Testis (tissue), 3 donors: ENCODE results near the gene VPS26C. TPM values are rescaled to one million over a fixed set of nuclear protein-coding genes. Genes with fewer than 3 reads are reported as not detected.
A peak's percentile ranks its signal among the peaks of the same experiment; 100 is the strongest.

Experiments
- DNase-seq: peaks from one replicate; pipeline ENCODE4 v3.0.0-alpha.2; 2019
- H3K27ac ChIP-seq, 2 donors: fragments of 200-600 bp; sonication (generic); one replicate each; pipeline ENCODE4 v1.5.1; 2019
- H3K27me3 ChIP-seq: fragments of 200-600 bp; sonication (generic); one replicate; pipeline ENCODE4 v1.5.1; 2019
- H3K36me3 ChIP-seq: fragments of 200-600 bp; sonication (generic); one replicate; pipeline ENCODE4 v1.5.1; 2017; ENCODE audit warnings: low read depth; ENCODE audit errors: missing control alignments
- H3K4me1 ChIP-seq: fragments of 200-600 bp; sonication (generic); one replicate; pipeline ENCODE4 v1.5.1; 2019
- H3K4me3 ChIP-seq, 2 donors: fragments of 200-600 bp; sonication (generic); one replicate each; pipeline ENCODE4 v1.5.1; 2017 to 2019
- H3K9me3 ChIP-seq: fragments of 200-600 bp; sonication (generic); one replicate; pipeline ENCODE4 v1.5.1; 2017
- POLR2A ChIP-seq: fragments of 450-650 bp; IDR thresholded peaks from one replicate; pipeline ENCODE4 v1.6.1; 2017; ENCODE audit warnings: antibody characterized with exemption, mild to moderate bottlenecking, moderate library complexity
- WGBS, 2 donors: methylation state at CpG; one replicate each; pipeline ENCODE4 v1.1.5; 2018; 5-methylcytosine and 5-hydroxymethylcytosine counted together
- intact Hi-C: fragments of 100-400 bp; cut with DNase I; formaldehyde crosslinking; loops from one replicate; pipeline ENCODE4 v1.15.1; 2023; ENCODE audit warnings: low total_unique reads
- polyA plus RNA-seq: library from polyadenylated mRNA; stranded (reverse); fragments of 350-450 nt; fragmentation: Illumina TruSeq; extraction: RNeasy Lipid Tissue Mini Kit (QIAGEN cat#74804); gene quantifications from one replicate; pipeline ENCODE4 v1.2.3, GENCODE V29; 2014; ENCODE audit warnings: low read depth, low replicate concordance; ENCODE audit not compliant: insufficient read depth
- total RNA-seq, 2 donors: library from RNA; depleted of rRNA; stranded (reverse); fragments of >200 nt; gene quantifications; one replicate each; pipeline ENCODE4 v1.2.3, GENCODE V29; 2016
- TF ChIP-seq, protein P1 (sequence below), 3 experiments: fragments of 450-650 bp in 2 of 3; fragments of 200-600 bp in 1 of 3; sonication (generic) in 1 of 3; IDR thresholded peaks; one replicate each; pipeline ENCODE4 v1.5.1; 2016 to 2019; ENCODE audit warnings: antibody characterized with exemption in 3 of 3, mild to moderate bottlenecking in 2 of 3, moderate library complexity in 1 of 3

VPS26C gene
- total and polyA plus RNA-seq, 3 donors from 2014 or later, result 25.3 to 48.1 (median 46.5) TPM

DNA sequence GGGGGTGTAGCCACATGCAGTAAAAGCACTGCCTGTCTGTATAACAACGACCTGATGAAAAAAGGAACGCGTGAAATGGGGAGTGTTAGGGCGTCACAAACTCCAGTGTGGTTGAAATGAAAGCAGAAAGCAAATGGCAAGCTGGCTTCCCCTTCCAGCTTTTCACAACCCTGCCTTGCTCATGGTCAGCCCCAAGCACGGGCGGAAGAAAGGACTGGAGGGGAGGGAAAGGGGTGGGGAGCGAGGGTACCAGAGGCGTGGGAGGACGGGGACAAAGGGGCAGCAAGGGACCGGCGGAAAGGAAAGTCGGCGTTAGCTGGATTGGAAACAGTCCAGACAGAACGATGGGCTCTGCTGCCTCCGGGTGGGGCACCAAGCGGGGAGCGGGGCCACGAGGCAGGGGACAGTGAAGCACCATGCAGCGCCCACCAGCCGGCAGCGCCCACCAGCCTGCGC is 9.6 kb downstream of the VPS26C start:
- Histone ChIP-seq H3K36me3 (no peaks in the 10 kb centered on the region), H3K4me1 (no peaks in the 10 kb centered on the region), H3K27me3 (no peaks in the 10 kb centered on the region), H3K9me3 (no peaks in the 10 kb centered on the region), H3K4me3 (peak overlapping the region; percentile 53 to 63), H3K27ac (peak overlapping the region; percentile 46 to 66)
- 0% methylated on average over 15 to 19 of the region's 22 CpGs for WGBS, 2 donors
- TF ChIP-seq, protein P1, sequence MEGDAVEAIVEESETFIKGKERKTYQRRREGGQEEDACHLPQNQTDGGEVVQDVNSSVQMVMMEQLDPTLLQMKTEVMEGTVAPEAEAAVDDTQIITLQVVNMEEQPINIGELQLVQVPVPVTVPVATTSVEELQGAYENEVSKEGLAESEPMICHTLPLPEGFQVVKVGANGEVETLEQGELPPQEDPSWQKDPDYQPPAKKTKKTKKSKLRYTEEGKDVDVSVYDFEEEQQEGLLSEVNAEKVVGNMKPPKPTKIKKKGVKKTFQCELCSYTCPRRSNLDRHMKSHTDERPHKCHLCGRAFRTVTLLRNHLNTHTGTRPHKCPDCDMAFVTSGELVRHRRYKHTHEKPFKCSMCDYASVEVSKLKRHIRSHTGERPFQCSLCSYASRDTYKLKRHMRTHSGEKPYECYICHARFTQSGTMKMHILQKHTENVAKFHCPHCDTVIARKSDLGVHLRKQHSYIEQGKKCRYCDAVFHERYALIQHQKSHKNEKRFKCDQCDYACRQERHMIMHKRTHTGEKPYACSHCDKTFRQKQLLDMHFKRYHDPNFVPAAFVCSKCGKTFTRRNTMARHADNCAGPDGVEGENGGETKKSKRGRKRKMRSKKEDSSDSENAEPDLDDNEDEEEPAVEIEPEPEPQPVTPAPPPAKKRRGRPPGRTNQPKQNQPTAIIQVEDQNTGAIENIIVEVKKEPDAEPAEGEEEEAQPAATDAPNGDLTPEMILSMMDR (IDR thresholded peaks at IDR 0.05), result no peak
- no peak for TF ChIP-seq POLR2A
- DNase-seq, result peak; percentile 42
- intact Hi-C loops, result no loop called here

DNA sequence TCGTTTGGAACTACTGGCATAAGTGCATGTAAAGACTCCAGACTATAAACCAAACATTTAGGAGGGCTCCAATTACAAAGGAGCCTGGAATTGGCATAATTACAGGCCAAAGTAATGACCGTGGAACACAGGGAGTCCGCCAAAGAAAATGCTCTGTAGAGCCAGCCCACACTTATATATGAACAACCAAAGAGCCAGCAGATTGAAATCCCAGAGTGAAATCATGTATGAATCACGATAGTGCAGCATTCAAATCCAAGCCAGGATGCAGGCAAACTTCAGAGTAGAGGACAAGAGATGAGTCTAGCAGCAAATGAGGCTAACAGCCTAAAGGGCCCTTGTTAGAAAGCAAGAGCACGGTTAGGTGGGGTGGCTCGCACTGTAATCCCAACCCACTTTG is 13.1 kb downstream of the VPS26C start:
- H3K9me3 ChIP-seq, result no peaks in the 10 kb centered on the region
- TF ChIP-seq, protein P1 (IDR thresholded peaks at IDR 0.05), result no peak
- no peak for TF ChIP-seq POLR2A
- no peaks in the 10 kb centered on the region for H3K4me1 ChIP-seq
- H3K4me3 ChIP-seq, result no peak overlapping the region
- H3K36me3 ChIP-seq, result no peaks in the 10 kb centered on the region
- no peaks in the 10 kb centered on the region for H3K27me3 ChIP-seq
- WGBS, 2 donors, result 71 to 78% methylated on average over 6 of the region's 6 CpGs
- intact Hi-C loops, result no loop called here
- no peak overlapping the region for H3K27ac ChIP-seq
- DNase-seq, result no peak

DNA sequence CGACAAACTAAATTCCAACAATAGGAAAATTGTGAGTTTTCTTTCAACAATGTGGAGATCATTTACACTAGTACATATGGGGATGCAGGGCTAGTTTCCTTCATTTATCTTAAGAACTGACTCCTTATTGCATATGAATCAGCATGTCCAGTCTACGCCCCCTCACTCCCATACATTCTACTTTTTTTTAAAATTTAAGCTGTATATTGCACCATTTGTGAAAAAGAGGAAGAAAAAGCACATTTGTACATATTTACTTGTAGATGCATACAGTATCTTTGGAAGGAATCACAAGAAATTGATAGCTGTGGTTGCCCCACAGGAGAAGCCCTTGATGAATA is 15.9 kb downstream of the VPS26C start:
- DNase-seq, result no peak
- intact Hi-C loops, result no loop called here
- no peaks in the 10 kb centered on the region for H3K27me3 ChIP-seq
- no peak overlapping the region for H3K4me3 ChIP-seq
- no peaks in the 10 kb centered on the region for H3K4me1 ChIP-seq
- H3K36me3 ChIP-seq, result no peaks in the 10 kb centered on the region
- 82 to 87% methylated on average over 2 of the region's 2 CpGs for WGBS, 2 donors
- H3K27ac ChIP-seq, result no peak overlapping the region
- TF ChIP-seq, protein P1 (IDR thresholded peaks at IDR 0.05), result no peak
- no peak for TF ChIP-seq POLR2A
- no peaks in the 10 kb centered on the region for H3K9me3 ChIP-seq

DNA sequence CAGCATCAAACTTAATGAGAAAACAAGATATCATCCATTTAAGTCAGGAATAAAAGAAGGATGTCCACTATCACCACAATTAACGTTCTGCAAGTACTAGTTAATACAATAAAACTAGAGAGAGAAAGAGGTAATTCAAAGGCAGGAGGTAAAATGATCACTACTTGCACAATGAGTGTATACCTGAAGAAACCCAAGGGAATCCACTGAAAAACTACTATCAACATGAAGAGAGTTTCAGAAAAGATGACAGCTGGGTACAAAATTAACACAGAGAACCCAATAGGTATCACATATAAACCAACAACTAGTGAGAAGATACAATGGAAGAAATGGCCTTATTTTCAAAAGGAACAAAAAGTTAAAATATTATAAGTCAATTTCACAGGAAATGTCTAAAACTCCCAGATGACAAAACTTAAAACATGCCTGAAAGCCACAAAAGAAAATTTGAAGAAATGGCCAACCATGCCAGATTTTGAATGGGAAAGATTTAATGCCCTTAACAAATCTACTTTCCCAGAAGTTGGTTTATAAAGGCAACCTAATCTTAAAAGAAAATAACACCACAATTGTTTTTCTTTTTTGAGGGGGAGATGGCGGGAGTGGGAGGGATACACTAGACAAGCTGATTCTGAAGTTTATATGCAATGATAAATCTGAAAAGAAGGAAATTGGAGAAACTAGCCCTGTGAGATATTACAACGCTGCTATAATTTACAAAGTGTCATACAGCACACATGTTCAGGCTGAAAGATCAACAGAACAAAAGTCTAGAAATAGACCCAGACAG is 17.8 kb downstream of the VPS26C start:
- Histone ChIP-seq H3K4me3 (no peak overlapping the region), H3K9me3 (no peaks in the 10 kb centered on the region), H3K4me1 (no peaks in the 10 kb centered on the region), H3K27ac (no peak overlapping the region), H3K27me3 (no peaks in the 10 kb centered on the region), H3K36me3 (no peaks in the 10 kb centered on the region)
- TF ChIP-seq POLR2A, result no peak
- TF ChIP-seq, protein P1 (IDR thresholded peaks at IDR 0.05), result no peak
- 72 to 73% methylated on average over 3 of the region's 3 CpGs for WGBS, 2 donors
- intact Hi-C loops, result no loop called here
- no peak for DNase-seq

- Histone ChIP-seq H3K27me3 (no peaks in the 10 kb centered on the region), H3K9me3 (no peaks in the 10 kb centered on the region), H3K4me3 (no peak overlapping the region), H3K4me1 (no peaks in the 10 kb centered on the region), H3K27ac (no peak overlapping the region), H3K36me3 (no peaks in the 10 kb centered on the region)
- intact Hi-C loops, result no loop called here
- 88 to 90% methylated on average over 1 of the region's 1 CpG for WGBS, 2 donors
- DNase-seq, result no peak
- TF ChIP-seq POLR2A, result no peak
- TF ChIP-seq, protein P1 (IDR thresholded peaks at IDR 0.05), result no peak
Observed at GRCh38 chr21:37248298-37248697, 18.8 kb downstream of the VPS26C start.
